Gastroesophageal sphincter (tissue), 3 donors: ENCODE measurements around the gene B3GNT8.
"Not testable (repeated sequence)": the region's sequence is repeated elsewhere in the genome, so short reads cannot be mapped to it uniquely, and the experiment has no call there.

ENCODE experiments used
- CTCF ChIP-seq, 4 experiments: fragments of 200-600 bp in 2 of 4; fragments of 450-650 bp in 2 of 4; sonication (generic) in 1 of 4; IDR thresholded peaks; one replicate each; pipeline ENCODE4 v1.5.1; 2017 to 2019; ENCODE audit warnings: antibody characterized with exemption in 4 of 4, mild to moderate bottlenecking in 2 of 4, moderate library complexity in 2 of 4
- POLR2A ChIP-seq, 2 donors: fragments of 450-650 bp; IDR thresholded peaks; one replicate each; pipeline ENCODE4 v1.6.1; 2017; ENCODE audit warnings: antibody characterized with exemption in 2 of 2, mild to moderate bottlenecking in 2 of 2, moderate library complexity in 1 of 2

- TF ChIP-seq CTCF, POLR2A (IDR thresholded peaks at IDR 0.05): not testable (repeated sequence)
Observed at GRCh38 chr19:41381536-41381935, 45.6 kb downstream of the B3GNT8 start.
